Ovary (tissue), 9 donors: ENCODE data around the gene GINS3. TPM values are rescaled to one million over a fixed set of nuclear protein-coding genes. Genes with fewer than 3 reads are reported as not detected.

Source experiments
- DNase-seq, 5 donors: peaks; one replicate each; pipeline ENCODE4 v3.0.0-alpha.2; 2019 to 2020
- H3K27ac ChIP-seq, 2 donors: fragments of 200-600 bp; one replicate each; pipeline versions ENCODE4 v1.5.1 to v1.8.0; 2019 to 2022
- H3K27me3 ChIP-seq: fragments of 200-600 bp; one replicate; pipeline ENCODE4 v1.8.0; 2022
- H3K36me3 ChIP-seq: fragments of 200-600 bp; sonication (generic); one replicate; pipeline ENCODE4 v1.5.1; 2019
- H3K4me1 ChIP-seq: one replicate; pipeline ENCODE4 v1.8.1; 2013; ENCODE audit warnings: mild to moderate bottlenecking, moderate library complexity; ENCODE audit not compliant: insufficient read depth
- H3K4me3 ChIP-seq: fragments of 200-600 bp; sonication (generic); one replicate; pipeline ENCODE4 v1.5.1; 2017
- H3K9me3 ChIP-seq, 2 donors: fragments of 200-600 bp in 1 of 2; sonication (generic) in 1 of 2; one replicate each; pipeline versions ENCODE4 v1.5.1 to v1.8.1; 2013 to 2019; ENCODE audit warnings: mild to moderate bottlenecking in 1 of 2, moderate library complexity in 1 of 2
- CTCF ChIP-seq, 3 donors: fragments of 450-650 bp in 2 of 3; fragments of 200-600 bp in 1 of 3; IDR thresholded peaks; one replicate each; pipeline versions ENCODE4 v1.5.1 to v1.8.0; 2016 to 2022; ENCODE audit warnings: antibody characterized with exemption in 3 of 3, mild to moderate bottlenecking in 1 of 3
- EP300 ChIP-seq: sonication (generic); formaldehyde crosslinking; IDR thresholded peaks from one replicate; pipeline ENCODE4 v1.6.1; 2017; ENCODE audit warnings: antibody characterized with exemption
- POLR2A ChIP-seq: fragments of 450-650 bp; IDR thresholded peaks from one replicate; pipeline ENCODE4 v1.6.1; 2017; ENCODE audit warnings: antibody characterized with exemption, mild to moderate bottlenecking, moderate library complexity
- WGBS, 3 donors: extraction: QIAGEN DNeasy Blood & Tissue Kit in 1 of 3; methylation state at CpG; one replicate each; pipeline versions ENCODE4 v1.1.5 to v1.1.7; 2013 to 2017; 5-methylcytosine and 5-hydroxymethylcytosine counted together
- intact Hi-C, 4 donors: fragments of 100-400 bp; cut with DNase I; formaldehyde crosslinking; loops; one replicate each; pipeline versions ENCODE4 v1.11.0 to v1.15.1; 2022 to 2023
- polyA plus RNA-seq, 2 donors: library from polyadenylated mRNA; stranded (reverse); fragments of 200-250 nt in 1 of 2; fragments of 350-450 nt in 1 of 2; fragmentation: Illumina TruSeq in 1 of 2; extraction: RNeasy Lipid Tissue Mini Kit (QIAGEN cat#74804) in 1 of 2; gene quantifications; one replicate each; pipeline ENCODE4 v1.2.3, GENCODE V29; 2013 to 2014
- total RNA-seq, 7 donors: library from RNA; depleted of rRNA in 2 of 7; stranded (reverse); fragments of >200 nt in 2 of 7; fragmentation: NEBNext Ultra II Directional in 3 of 7; extraction: Animal tissue kit (Norgen Biotek cat#: 25700) in 3 of 7; gene quantifications; one replicate each; pipeline versions ENCODE4 v1.1.0 to v1.2.4, GENCODE V29; 2016 to 2023
- donor health status: DM: no; HTN: no; CAD: no; lungs with moderate emphysema.
- donor health status: DM: no; HTN: no; CAD: no.
- donor health status: Bipolar disorder and iron deficiency.
- donor health status: DM: yes; HTN: yes; CAD: no.
- donor health status: DM: no; HTN: no; CAD: no.
- donor health status: DM: yes; HTN: yes; CAD: no.

GINS3 gene
- total and polyA plus RNA-seq, 9 donors: 0.72 to 4.8 (median 1.7) TPM

GRCh38 chr16:58371841-58372240, 20.4 kb upstream of the GINS3 start:
- Histone ChIP-seq H3K27ac (no peak overlapping the region), H3K36me3 (no peaks in the 10 kb centered on the region), H3K27me3 (no peaks in the 10 kb centered on the region), H3K4me1 (no peaks in the 10 kb centered on the region), H3K9me3 (no peaks in the 10 kb centered on the region), H3K4me3 (no peak overlapping the region)
- no peak for DNase-seq
- TF ChIP-seq CTCF (IDR thresholded peaks at IDR 0.05) (no peak), POLR2A (no peak), EP300 (no peak)
- WGBS, 3 donors: 88 to 92% (median 89%) methylated on average over 2 of the region's 2 CpGs
- intact Hi-C loops: no loop called here

GRCh38 chr16:58375386-58375785, 16.9 kb upstream of the GINS3 start:
- intact Hi-C loops: no loop called here
- H3K36me3 ChIP-seq: no peaks in the 10 kb centered on the region
- no peaks in the 10 kb centered on the region for H3K9me3 ChIP-seq
- no peaks in the 10 kb centered on the region for H3K27me3 ChIP-seq
- no peak for TF ChIP-seq CTCF (IDR thresholded peaks at IDR 0.05)
- no peak for TF ChIP-seq EP300
- no peak overlapping the region for H3K27ac ChIP-seq
- H3K4me3 ChIP-seq: no peak overlapping the region
- no peak for DNase-seq
- H3K4me1 ChIP-seq: no peaks in the 10 kb centered on the region

- WGBS, 3 donors: 46 to 64% (median 47%) methylated on average over 4 of the region's 4 CpGs
- intact Hi-C loops: no loop called here
- no peaks in the 10 kb centered on the region for H3K9me3 ChIP-seq
- no peaks in the 10 kb centered on the region for H3K4me1 ChIP-seq
- no peak overlapping the region for H3K4me3 ChIP-seq
- TF ChIP-seq CTCF (IDR thresholded peaks at IDR 0.05) (no peak), POLR2A (no peak), EP300 (no peak)
- no peak for DNase-seq
- H3K36me3 ChIP-seq: no peaks in the 10 kb centered on the region
- H3K27ac ChIP-seq: no peak overlapping the region
- no peaks in the 10 kb centered on the region for H3K27me3 ChIP-seq
Measured at GRCh38 chr16:58377932-58378331, 14.3 kb upstream of the GINS3 start.

- H3K36me3 ChIP-seq: no peaks in the 10 kb centered on the region
- H3K4me3 ChIP-seq: no peak overlapping the region
- H3K27me3 ChIP-seq: no peaks in the 10 kb centered on the region
- intact Hi-C loops: no loop called here
- no peak for DNase-seq
- H3K27ac ChIP-seq: no peak overlapping the region
- no peaks in the 10 kb centered on the region for H3K4me1 ChIP-seq
- TF ChIP-seq POLR2A: no peak
- no peak for TF ChIP-seq CTCF (IDR thresholded peaks at IDR 0.05)
- TF ChIP-seq EP300: no peak
- no peaks in the 10 kb centered on the region for H3K9me3 ChIP-seq
Measured at GRCh38 chr16:58378401-58378800, 13.9 kb upstream of the GINS3 start.

GRCh38 chr16:58379736-58380135, 12.5 kb upstream of the GINS3 start:
- intact Hi-C loops: loop anchor here in 1 of 4 donors (2.0 kb wide), 1 partner anchor 69 kb away; no protein-coding TSS in a partner anchor
- WGBS, 3 donors: 81 to 86% (median 84%) methylated on average over 4 of the region's 4 CpGs

More at GRCh38 chr16:58379736-58380135, 12.5 kb upstream of the GINS3 start:
- H3K9me3 ChIP-seq: no peaks in the 10 kb centered on the region
- no peaks in the 10 kb centered on the region for H3K4me1 ChIP-seq
- no peak for TF ChIP-seq CTCF (IDR thresholded peaks at IDR 0.05)
- TF ChIP-seq EP300: no peak
- no peak for TF ChIP-seq POLR2A
- H3K36me3 ChIP-seq: no peaks in the 10 kb centered on the region
- H3K4me3 ChIP-seq: no peak overlapping the region
- no peak for DNase-seq
- no peak overlapping the region for H3K27ac ChIP-seq
- H3K27me3 ChIP-seq: no peaks in the 10 kb centered on the region
